ENCODE data around the gene NNMT. TPM values are rescaled to one million over a fixed set of nuclear protein-coding genes. Genes with fewer than 3 reads are reported as not detected.

NNMT gene
- total and polyA plus RNA-seq, 8 donors: 1.2 to 244 (median 1.9) TPM

GRCh38 chr11:114251815-114252337 is 44.3 kb upstream of the NNMT start:
- intact Hi-C loops (cut with DNase I): no loop called here
- ATAC-seq: no peak
- no peak for TF ChIP-seq CTCF (IDR thresholded peaks at IDR 0.05)
- DNase-seq: no peak
- Histone ChIP-seq H3K27me3 (no peaks in the 10 kb centered on the region), H3K9me3 (no peaks in the 10 kb centered on the region), H3K4me3 (no peak overlapping the region), H3K27ac (no peak overlapping the region), H3K4me1 (peaks cover 0 to 6% of the 10 kb centered on the region in 2 donors), H3K36me3 (peaks cover 0 to 79% of the 10 kb centered on the region in 2 donors)

GRCh38 chr11:114252767-114253166 is 43.4 kb upstream of the NNMT start:
- H3K4me3 ChIP-seq: no peak overlapping the region
- DNase-seq (peak in 2 of 4 donors; percentile 24 to 41), ATAC-seq (no peak)
- H3K27me3 ChIP-seq: no peaks in the 10 kb centered on the region
- peaks cover 5 to 12% of the 10 kb centered on the region in 2 donors for H3K4me1 ChIP-seq
- H3K36me3 ChIP-seq: peaks cover 0 to 70% of the 10 kb centered on the region in 2 donors
- H3K9me3 ChIP-seq: no peaks in the 10 kb centered on the region
- H3K27ac ChIP-seq: no peak overlapping the region
- intact Hi-C loops (cut with DNase I): no loop called here
- no peak for TF ChIP-seq CTCF (IDR thresholded peaks at IDR 0.05)

GRCh38 chr11:114253771-114254170 is 42.4 kb upstream of the NNMT start:
- TF ChIP-seq CTCF (IDR thresholded peaks at IDR 0.05): no peak
- ATAC-seq (no peak), DNase-seq (no peak)
- Histone ChIP-seq H3K27me3 (no peaks in the 10 kb centered on the region), H3K27ac (no peak overlapping the region), H3K9me3 (no peaks in the 10 kb centered on the region), H3K36me3 (peaks cover 0 to 60% of the 10 kb centered on the region in 2 donors), H3K4me3 (no peak overlapping the region), H3K4me1 (peaks cover 5 to 22% of the 10 kb centered on the region in 2 donors)
- intact Hi-C loops (cut with DNase I): no loop called here

- no peak overlapping the region for H3K27ac ChIP-seq
- DNase-seq: no peak
- peaks cover 5 to 27% of the 10 kb centered on the region in 2 donors for H3K4me1 ChIP-seq
- no peaks in the 10 kb centered on the region for H3K9me3 ChIP-seq
- H3K36me3 ChIP-seq: peaks cover 0 to 55% of the 10 kb centered on the region in 2 donors
- H3K4me3 ChIP-seq: no peak overlapping the region
- TF ChIP-seq CTCF (IDR thresholded peaks at IDR 0.05): no peak
- no peak for ATAC-seq
- intact Hi-C loops (cut with DNase I): no loop called here
- H3K27me3 ChIP-seq: no peaks in the 10 kb centered on the region
These were observed 41.5 kb upstream of the NNMT start for GRCh38 chr11:114254571-114255146.

GRCh38 chr11:114255289-114255688 is 40.9 kb upstream of the NNMT start:
- Histone ChIP-seq H3K27ac (no peak overlapping the region), H3K36me3 (peaks cover 0 to 49% of the 10 kb centered on the region in 2 donors), H3K27me3 (no peaks in the 10 kb centered on the region), H3K9me3 (no peaks in the 10 kb centered on the region), H3K4me1 (peaks cover 5 to 28% of the 10 kb centered on the region in 2 donors), H3K4me3 (no peak overlapping the region)
- no peak for DNase-seq
- TF ChIP-seq CTCF (IDR thresholded peaks at IDR 0.05): no peak
- no peak for ATAC-seq
- intact Hi-C loops (cut with DNase I): no loop called here

All from left lung (tissue), 10 donors.